Astrocyte of the spinal cord (primary cell): ENCODE measurements around the gene GRID1.

Experiments
- DNase-seq: peaks from one replicate; pipeline ENCODE4 v3.0.0; 2011; ENCODE audit warnings: low read depth, low spot score
- H3K4me3 ChIP-seq: 2 replicates; pipeline ENCODE4 v1.5.1; 2011; ENCODE audit warnings: low read depth, mild to moderate bottlenecking, low read length, moderate library complexity
- in situ Hi-C: cut with HindIII; loops from 2 replicates; pipeline ENCODE4 v1.10.0; 2017; ENCODE audit warnings: low sequenced_read_pairs
- TF ChIP-seq, protein P1 (sequence below): IDR thresholded peaks from 2 replicates; pipeline ENCODE4 v1.5.1; 2012; ENCODE audit warnings: low read depth, mild to moderate bottlenecking, low read length, inconsistent platforms

Gene GRID1

DNA sequence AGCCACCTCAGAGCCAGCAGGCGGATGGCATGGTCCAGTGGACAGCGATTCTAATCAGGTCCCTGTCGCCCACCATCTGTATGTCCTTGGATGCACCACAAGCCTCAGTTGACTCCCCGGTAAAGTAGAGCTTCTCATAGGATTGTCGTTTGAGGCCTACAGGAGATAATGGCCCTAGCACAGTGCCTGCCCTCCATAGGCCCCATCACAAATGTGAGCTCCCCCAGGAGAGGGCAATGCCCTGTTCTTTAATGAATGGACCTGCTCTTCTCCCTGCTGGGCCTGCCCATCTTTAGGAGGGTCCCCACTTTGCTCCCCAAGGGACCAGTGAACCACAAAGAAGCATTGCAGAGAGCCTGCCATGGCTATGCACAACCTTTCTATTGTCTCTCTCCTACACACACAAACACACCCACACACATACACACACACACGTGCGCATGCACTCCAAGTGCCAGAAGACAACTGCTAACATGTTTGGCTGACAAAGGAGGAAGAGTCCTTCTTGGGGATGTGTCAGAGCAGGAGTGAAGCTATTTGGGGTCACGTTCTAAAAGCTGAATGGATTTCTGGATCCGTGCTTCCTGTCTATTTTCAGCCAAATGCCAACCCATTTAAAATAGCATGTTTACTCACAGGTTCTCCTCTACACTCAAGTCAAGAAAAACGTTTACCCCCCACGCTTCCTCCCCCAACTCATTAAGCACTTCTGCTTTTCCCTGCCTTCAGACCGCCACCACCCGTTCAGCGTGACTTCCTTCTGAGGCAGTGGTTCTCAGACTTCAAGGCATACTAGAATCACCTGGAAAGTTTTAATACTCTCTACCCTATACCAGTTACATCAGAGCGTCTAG is 196.1 kb downstream of the GRID1 start:
- in situ Hi-C loops: no loop called here
- TF ChIP-seq, protein P1, sequence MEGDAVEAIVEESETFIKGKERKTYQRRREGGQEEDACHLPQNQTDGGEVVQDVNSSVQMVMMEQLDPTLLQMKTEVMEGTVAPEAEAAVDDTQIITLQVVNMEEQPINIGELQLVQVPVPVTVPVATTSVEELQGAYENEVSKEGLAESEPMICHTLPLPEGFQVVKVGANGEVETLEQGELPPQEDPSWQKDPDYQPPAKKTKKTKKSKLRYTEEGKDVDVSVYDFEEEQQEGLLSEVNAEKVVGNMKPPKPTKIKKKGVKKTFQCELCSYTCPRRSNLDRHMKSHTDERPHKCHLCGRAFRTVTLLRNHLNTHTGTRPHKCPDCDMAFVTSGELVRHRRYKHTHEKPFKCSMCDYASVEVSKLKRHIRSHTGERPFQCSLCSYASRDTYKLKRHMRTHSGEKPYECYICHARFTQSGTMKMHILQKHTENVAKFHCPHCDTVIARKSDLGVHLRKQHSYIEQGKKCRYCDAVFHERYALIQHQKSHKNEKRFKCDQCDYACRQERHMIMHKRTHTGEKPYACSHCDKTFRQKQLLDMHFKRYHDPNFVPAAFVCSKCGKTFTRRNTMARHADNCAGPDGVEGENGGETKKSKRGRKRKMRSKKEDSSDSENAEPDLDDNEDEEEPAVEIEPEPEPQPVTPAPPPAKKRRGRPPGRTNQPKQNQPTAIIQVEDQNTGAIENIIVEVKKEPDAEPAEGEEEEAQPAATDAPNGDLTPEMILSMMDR: no peak
- no peak for DNase-seq
- no peak overlapping the region for H3K4me3 ChIP-seq

GRCh38 chr10:86169506-86170254 is 196.9 kb downstream of the GRID1 start:
- TF ChIP-seq, protein P1: no peak
- no peak for DNase-seq
- in situ Hi-C loops: no loop called here
- no peak overlapping the region for H3K4me3 ChIP-seq

DNA sequence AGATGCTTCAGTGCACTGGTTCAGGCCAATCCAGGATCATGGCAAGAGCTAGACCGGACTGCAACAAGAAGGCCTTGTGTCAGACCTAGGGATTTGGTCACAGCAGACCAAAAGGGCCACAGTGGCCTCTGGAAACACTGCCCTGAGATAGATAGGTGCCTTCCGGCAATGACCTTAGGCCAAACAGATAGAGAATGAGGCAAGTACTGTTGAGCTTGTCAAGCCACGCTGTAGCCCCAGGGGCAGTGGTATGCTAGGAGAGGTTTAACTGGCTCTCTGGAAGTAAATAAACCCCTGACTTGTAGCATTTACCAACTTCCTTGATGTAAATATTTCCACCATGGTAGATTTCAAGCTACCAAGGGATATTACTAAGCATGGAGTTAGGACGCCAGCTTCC is 197.5 kb downstream of the GRID1 start:
- TF ChIP-seq, protein P1: no peak

DNA sequence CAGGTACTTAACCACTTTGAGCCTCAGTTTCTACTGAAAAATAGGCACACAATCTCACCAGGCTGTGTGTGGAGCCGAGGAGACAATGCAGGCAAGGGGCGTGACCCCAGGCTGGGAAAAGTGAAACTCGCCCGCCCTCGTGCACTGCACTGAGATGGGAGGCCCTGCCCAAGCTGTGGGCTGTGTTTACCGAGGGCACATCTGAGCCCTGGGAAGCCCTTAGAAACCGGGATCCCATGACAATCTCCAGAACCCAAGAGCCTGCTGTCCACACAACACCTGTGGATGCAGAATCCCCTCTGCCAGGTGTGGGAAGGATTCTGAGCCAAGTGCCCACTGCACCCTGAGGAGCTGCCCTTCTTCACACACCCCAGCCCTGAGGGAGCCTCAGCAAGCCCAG is 198.3 kb downstream of the GRID1 start:
- DNase-seq: no peak
- TF ChIP-seq, protein P1: no peak
- in situ Hi-C loops: no loop called here
- no peak overlapping the region for H3K4me3 ChIP-seq

More for the DNA sequence above, 197.5 kb downstream of the GRID1 start:
- no peak overlapping the region for H3K4me3 ChIP-seq
- in situ Hi-C loops: no loop called here
- DNase-seq: no peak

GRCh38 chr10:86167762-86168128 is 198.8 kb downstream of the GRID1 start:
- H3K4me3 ChIP-seq: no peak overlapping the region
- no peak for DNase-seq
- in situ Hi-C loops: no loop called here
- TF ChIP-seq, protein P1: no peak

DNA sequence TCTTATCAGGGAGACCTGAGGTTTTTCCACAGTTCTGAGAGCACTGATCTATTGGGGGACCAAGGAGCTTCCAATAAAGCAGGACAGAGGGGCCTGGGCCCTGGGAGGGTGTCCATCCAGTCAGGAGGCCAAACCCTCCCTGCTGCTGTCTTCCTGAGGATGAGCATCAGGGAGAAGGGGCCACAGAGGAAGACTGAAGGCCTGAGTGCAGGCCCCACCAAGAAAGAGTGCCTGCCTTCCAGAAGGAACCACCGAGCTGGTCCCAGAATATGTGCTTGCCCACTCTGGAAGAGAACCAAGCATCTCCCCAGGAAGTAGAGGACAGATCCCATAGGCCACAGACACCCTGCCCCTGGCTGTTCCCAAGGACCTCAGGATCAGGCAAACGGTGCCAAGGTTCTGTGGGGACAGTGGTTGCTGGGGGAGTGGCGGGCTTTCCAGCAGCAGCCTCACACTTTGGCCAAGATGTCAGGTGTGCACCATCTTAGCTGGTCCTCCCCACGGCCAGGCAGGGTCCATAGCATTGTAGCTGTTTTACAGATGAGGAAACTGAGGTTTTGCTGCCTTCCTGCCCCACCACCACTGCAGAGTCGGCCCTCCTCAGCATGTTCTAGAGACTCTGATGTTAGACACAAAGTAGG is 199.4 kb downstream of the GRID1 start:
- no peak for DNase-seq
- TF ChIP-seq, protein P1: no peak
- in situ Hi-C loops: no loop called here

More for the DNA sequence above, 199.4 kb downstream of the GRID1 start:
- H3K4me3 ChIP-seq: no peak overlapping the region
